HFF-Myc (cell line): Measurements from ENCODE around the gene EXOC3L1.

ENCODE experiments used
- DNase-seq: peaks from one replicate; pipeline ENCODE4 v3.0.0-alpha.2; 2011; ENCODE audit warnings: low read depth; ENCODE audit errors: extremely low read depth
- H3K4me3 ChIP-seq: replicated peaks from 2 replicates; pipeline ENCODE4 v1.5.1; 2011; ENCODE audit warnings: low read depth, mild to moderate bottlenecking, control low read depth, low read length
- TF ChIP-seq, protein P1 (sequence below): IDR thresholded peaks from 2 replicates; pipeline ENCODE4 v1.5.1; 2012; ENCODE audit warnings: mild to moderate bottlenecking, low read depth, low read length, control low read depth; ENCODE audit errors: missing control alignments

Gene EXOC3L1

DNA sequence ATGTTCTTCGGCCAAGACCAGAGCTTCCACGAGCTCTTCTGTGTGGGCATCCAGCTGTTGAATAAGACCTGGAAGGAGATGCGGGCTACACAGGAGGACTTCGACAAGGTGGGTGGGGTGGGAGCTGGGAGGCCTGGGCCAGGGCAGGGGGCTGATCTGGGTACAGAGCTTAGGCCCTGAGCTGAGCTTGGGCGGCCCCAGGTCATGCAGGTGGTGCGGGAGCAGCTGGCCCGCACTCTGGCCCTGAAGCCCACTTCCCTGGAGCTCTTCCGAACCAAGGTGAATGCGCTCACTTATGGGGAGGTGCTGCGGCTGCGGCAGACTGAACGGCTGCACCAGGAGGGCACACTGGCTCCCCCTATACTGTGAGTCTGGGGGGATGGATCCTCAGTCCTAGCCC, 12.5 kb upstream of the EXOC3L1 start:
- DNase-seq: no peak
- H3K4me3 ChIP-seq: no peak overlapping the region
- TF ChIP-seq, protein P1, sequence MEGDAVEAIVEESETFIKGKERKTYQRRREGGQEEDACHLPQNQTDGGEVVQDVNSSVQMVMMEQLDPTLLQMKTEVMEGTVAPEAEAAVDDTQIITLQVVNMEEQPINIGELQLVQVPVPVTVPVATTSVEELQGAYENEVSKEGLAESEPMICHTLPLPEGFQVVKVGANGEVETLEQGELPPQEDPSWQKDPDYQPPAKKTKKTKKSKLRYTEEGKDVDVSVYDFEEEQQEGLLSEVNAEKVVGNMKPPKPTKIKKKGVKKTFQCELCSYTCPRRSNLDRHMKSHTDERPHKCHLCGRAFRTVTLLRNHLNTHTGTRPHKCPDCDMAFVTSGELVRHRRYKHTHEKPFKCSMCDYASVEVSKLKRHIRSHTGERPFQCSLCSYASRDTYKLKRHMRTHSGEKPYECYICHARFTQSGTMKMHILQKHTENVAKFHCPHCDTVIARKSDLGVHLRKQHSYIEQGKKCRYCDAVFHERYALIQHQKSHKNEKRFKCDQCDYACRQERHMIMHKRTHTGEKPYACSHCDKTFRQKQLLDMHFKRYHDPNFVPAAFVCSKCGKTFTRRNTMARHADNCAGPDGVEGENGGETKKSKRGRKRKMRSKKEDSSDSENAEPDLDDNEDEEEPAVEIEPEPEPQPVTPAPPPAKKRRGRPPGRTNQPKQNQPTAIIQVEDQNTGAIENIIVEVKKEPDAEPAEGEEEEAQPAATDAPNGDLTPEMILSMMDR: no peak

DNA sequence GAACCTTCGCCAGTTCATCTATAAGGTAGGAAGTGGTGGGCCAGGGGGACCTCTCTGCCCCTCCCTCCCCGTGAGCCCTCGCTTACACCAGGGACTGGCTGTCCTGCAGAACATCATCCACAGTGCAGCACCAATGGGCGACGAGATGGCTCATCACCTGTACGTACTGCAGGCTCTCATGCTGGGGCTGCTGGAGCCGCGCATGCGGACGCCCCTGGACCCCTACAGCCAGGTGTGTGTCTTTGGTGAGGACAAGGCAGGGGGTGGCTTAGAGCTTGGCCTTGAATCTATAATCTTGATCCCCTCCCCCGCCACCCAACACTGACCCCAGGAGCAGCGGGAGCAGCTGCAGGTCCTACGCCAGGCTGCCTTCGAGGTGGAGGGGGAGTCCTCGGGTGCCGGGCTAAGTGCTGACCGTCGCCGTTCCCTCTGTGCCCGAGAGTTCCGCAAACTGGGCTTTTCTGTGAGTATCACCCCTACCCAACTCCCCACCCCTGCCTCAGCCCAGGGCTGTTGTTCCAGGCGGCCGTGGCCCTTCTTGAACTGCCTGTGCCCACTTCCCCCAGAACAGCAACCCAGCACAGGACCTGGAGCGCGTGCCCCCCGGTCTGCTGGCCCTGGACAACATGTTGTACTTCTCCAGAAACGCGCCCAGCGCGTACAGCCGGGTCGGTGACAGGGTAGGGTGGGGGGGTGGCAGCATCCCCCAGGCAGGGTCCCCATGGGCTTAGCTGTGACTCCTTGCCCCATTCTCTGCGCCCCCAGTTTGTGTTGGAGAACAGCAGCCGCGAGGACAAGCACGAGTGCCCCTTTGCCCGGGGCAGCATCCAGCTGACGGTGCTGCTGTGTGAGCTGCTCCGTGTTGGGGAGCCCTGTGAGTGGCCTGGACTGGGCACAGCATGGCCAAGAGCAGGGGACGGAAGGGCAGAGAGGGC, 11.7 kb upstream of the EXOC3L1 start:
- TF ChIP-seq, protein P1: no peak
- H3K4me3 ChIP-seq: no peak overlapping the region
- no peak for DNase-seq

DNA sequence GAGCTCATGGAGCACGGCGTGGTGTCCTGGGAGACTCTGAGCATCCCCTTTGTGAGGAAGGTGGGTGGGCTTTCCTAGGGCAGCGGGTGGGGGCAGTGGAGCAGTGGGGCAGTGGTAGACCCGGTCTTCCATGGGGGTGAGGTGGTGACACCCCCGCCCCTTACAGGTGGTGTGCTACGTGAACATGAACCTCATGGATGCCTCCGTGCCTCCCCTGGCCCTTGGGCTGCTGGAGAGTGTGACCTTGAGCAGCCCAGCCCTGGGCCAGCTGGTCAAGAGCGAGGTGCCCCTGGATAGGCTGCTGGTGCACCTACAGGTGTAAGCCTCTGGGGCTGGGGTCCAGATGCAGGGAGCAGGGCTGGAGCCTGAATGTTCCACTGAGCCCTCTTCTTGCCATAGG, 10.6 kb upstream of the EXOC3L1 start:
- TF ChIP-seq, protein P1: no peak
- H3K4me3 ChIP-seq: no peak overlapping the region
- DNase-seq: no peak

DNA sequence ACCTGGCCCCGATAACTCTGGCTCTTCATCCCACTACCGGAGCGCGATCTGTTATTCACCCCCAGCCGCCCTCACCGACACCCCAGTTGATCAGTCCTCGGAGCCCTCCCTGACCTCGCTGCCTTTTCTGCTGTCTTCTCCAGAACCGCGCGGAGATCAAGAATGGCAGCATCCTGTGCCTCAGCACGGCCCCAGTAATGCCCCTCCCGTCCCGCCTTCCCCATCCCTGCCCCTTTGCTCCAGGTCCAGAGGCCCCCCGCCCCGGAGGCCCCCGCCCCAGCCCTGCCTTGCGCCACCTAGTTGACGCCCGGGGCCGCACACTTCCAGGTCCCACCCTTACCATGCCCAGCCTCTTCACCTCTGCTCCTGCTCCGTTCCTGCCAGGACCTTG, 9.9 kb upstream of the EXOC3L1 start:
- TF ChIP-seq, protein P1: no peak
- H3K4me3 ChIP-seq: no peak overlapping the region
- no peak for DNase-seq

DNA sequence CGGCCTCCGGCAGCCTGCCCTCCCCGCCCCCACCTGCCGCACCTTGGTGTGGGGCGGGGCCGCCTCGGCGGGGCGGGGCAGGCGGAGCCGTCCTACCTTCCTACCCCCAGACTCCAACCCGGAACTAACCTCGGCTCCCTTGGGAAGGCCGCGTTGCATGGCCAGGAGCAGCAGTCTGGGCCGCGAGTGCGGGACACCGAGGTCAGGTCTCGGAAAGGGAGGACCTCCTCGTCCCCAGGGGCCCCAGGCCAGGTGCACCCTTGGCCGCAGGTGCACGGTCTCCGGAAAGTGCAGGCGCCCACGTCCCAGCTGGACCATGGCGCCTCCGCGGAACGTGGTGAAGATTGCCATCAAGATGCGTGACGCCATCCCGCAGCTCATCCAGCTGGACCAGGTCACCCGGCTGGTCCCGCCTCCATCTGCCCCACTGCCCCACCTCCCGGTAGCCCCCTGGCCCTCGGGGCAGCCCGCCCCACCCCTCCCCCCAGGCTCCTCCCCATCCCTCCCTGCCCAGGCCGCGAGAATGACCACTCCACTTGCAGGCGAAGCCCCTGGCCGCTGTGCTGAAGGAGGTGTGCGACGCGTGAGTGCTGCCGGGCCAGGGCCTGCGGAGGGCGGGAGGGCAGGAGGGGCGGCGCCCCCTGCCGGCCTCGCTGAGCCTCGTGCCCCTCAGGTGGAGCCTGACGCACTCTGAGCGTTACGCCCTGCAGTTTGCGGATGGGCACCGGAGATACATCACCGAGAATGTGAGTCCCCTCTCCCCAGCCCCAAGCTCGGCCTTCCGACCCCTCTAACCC, 9.3 kb upstream of the EXOC3L1 start, which contains the start of gene ELMO3:
TSS of gene ELMO3 (plus strand) at position 121 of the 797 bp plus-strand sequence. CDS start at position 317, 196 bp downstream.
- DNase-seq: no peak

DNA sequence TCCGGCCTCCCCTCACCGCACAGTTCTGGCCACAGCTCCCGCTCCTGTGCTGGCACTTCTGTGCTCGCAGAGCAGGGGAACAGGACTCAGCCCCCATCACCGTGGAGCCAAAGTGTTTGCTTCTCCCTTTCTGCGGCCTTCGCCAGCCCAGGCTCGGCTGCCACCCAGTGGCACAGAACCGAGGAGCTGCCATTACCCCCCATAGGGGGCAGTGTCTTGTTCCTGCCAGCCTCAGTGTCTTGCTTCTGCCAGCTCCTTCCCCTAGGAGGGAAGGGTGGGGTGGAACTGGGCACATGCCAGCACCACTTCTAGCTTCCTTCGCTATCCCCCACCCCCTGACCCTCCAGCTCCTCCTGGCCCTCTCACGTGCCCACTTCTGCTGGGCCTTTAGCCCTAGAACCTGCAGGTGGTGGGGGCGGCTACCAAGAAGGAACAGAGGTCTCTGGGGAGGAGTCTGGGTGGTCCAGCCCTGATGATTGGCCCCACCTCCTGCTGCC, 8.3 kb upstream of the EXOC3L1 start:
- no peak overlapping the region for H3K4me3 ChIP-seq
- TF ChIP-seq, protein P1: peak; percentile 67
- DNase-seq: no peak

More for the DNA sequence above, 9.3 kb upstream of the EXOC3L1 start, which contains the start of gene ELMO3:
- no peak within 1 kb of the TSS for H3K4me3 ChIP-seq
- TF ChIP-seq, protein P1: peak; percentile 36
